Peyer's patch (tissue), 4 donors: ENCODE data around the gene OR6C75. TPM values are rescaled to one million over a fixed set of nuclear protein-coding genes. Genes with fewer than 3 reads are reported as not detected.
"Not testable (repeated sequence)": the region's sequence is repeated elsewhere in the genome, so short reads cannot be mapped to it uniquely, and the experiment has no call there.

Experiments
- DNase-seq, 3 donors: peaks; one replicate each; pipeline ENCODE4 v3.0.0-alpha.2; 2017 to 2019
- H3K27ac ChIP-seq, 4 donors: fragments of 200-600 bp; sonication (generic); one replicate each; pipeline ENCODE4 v1.5.1; 2016 to 2019
- H3K27me3 ChIP-seq, 2 donors: fragments of 200-600 bp; sonication (generic); one replicate each; pipeline ENCODE4 v1.5.1; 2019
- H3K36me3 ChIP-seq, 3 donors: fragments of 200-600 bp; sonication (generic); one replicate each; pipeline ENCODE4 v1.5.1; 2016 to 2019
- H3K4me1 ChIP-seq, 4 donors: fragments of 200-600 bp; sonication (generic); one replicate each; pipeline ENCODE4 v1.5.1; 2016 to 2019
- H3K4me3 ChIP-seq, 4 donors: fragments of 200-600 bp; sonication (generic); 1 replicate in 3 of 4; 2 replicates in 1 of 4; pipeline ENCODE4 v1.5.1; 2016 to 2019; ENCODE audit warnings: mild to moderate bottlenecking in 1 of 4
- H3K9me3 ChIP-seq, 4 donors: fragments of 200-600 bp; sonication (generic); one replicate each; pipeline ENCODE4 v1.5.1; 2016 to 2019; ENCODE audit warnings: mild to moderate bottlenecking in 1 of 4
- POLR2A ChIP-seq, 2 donors: fragments of 450-650 bp; IDR thresholded peaks; one replicate each; pipeline ENCODE4 v1.5.1; 2017; ENCODE audit warnings: antibody characterized with exemption in 2 of 2, mild to moderate bottlenecking in 2 of 2, moderate library complexity in 2 of 2
- total RNA-seq, 4 donors: library from RNA; depleted of rRNA; stranded (reverse); fragments of >200 nt; gene quantifications; one replicate each; pipeline ENCODE4 v1.1.0, GENCODE V29; 2016
- TF ChIP-seq, protein P1 (sequence below), 6 experiments: fragments of 450-650 bp in 4 of 6; fragments of 200-600 bp in 2 of 6; sonication (generic) in 1 of 6; IDR thresholded peaks; one replicate each; pipeline ENCODE4 v1.5.1; 2017 to 2019; ENCODE audit warnings: antibody characterized with exemption in 6 of 6, mild to moderate bottlenecking in 3 of 6, moderate library complexity in 1 of 6

Gene OR6C75
- total RNA-seq, 4 donors from 2014 or later: not detected

DNA sequence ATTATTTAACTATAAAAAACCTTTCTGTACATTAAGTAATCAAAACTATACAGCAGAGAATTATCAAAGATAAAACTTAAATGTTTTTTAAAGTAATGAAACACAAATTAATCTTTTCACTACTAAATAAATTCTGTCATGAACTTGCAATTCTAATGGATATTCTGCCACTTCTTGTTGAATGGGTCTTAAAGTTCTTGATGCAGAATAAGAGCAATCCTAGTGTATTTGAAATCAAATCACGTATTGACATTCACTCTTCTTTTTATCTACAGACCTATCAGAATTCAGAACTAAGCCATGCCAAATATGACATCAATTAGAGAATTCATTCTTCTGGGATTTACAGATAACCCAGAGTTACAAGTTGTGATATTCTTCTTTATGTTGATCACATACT lies 37.5 kb downstream of the OR6C75 start, which contains the start of gene OR6C65:
TSS of gene OR6C65 (plus strand) at position 301 of the 400 bp plus-strand sequence. CDS start at position 301, 0 bp downstream.
- no peaks in the 10 kb centered on the region for H3K36me3 ChIP-seq
- H3K4me1 ChIP-seq: no peaks in the 10 kb centered on the region
- TF ChIP-seq, protein P1, sequence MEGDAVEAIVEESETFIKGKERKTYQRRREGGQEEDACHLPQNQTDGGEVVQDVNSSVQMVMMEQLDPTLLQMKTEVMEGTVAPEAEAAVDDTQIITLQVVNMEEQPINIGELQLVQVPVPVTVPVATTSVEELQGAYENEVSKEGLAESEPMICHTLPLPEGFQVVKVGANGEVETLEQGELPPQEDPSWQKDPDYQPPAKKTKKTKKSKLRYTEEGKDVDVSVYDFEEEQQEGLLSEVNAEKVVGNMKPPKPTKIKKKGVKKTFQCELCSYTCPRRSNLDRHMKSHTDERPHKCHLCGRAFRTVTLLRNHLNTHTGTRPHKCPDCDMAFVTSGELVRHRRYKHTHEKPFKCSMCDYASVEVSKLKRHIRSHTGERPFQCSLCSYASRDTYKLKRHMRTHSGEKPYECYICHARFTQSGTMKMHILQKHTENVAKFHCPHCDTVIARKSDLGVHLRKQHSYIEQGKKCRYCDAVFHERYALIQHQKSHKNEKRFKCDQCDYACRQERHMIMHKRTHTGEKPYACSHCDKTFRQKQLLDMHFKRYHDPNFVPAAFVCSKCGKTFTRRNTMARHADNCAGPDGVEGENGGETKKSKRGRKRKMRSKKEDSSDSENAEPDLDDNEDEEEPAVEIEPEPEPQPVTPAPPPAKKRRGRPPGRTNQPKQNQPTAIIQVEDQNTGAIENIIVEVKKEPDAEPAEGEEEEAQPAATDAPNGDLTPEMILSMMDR (IDR thresholded peaks at IDR 0.05): no peak
- no peak for TF ChIP-seq POLR2A (IDR thresholded peaks at IDR 0.05)
- H3K27me3 ChIP-seq: no peaks in the 10 kb centered on the region
- H3K27ac ChIP-seq: no peak within 1 kb of the TSS
- no peak for DNase-seq
- H3K4me3 ChIP-seq: no peak within 1 kb of the TSS
- no peaks in the 10 kb centered on the region for H3K9me3 ChIP-seq

DNA sequence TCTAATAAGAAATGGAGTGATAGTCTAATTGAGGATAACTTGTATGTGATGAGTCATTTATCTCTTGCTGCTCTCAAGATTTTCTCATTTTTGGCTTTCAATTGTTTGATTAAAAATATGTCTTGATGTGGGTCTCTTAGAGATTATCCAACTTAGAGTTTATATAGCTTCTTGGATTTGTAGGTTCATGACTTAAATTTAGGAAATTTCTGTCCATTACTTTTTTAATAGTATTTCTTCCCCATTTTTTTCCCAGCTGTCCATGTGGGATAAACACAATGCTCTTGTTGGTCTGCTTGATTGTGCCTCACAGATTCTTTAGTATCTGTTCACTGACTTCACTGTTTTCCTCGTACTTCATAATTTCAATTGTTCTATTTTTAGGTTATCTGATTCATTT lies 45.1 kb downstream of the OR6C75 start:
- H3K36me3 ChIP-seq: no peaks in the 10 kb centered on the region
- no peak overlapping the region for H3K4me3 ChIP-seq
- DNase-seq: no peak
- H3K27ac ChIP-seq: no peak overlapping the region
- no peaks in the 10 kb centered on the region for H3K27me3 ChIP-seq
- TF ChIP-seq, protein P1 (IDR thresholded peaks at IDR 0.05): no peak
- no peak for TF ChIP-seq POLR2A (IDR thresholded peaks at IDR 0.05)
- peaks cover 0 to 3% (median 0%) of the 10 kb centered on the region in 4 donors for H3K9me3 ChIP-seq
- no peaks in the 10 kb centered on the region for H3K4me1 ChIP-seq

DNA sequence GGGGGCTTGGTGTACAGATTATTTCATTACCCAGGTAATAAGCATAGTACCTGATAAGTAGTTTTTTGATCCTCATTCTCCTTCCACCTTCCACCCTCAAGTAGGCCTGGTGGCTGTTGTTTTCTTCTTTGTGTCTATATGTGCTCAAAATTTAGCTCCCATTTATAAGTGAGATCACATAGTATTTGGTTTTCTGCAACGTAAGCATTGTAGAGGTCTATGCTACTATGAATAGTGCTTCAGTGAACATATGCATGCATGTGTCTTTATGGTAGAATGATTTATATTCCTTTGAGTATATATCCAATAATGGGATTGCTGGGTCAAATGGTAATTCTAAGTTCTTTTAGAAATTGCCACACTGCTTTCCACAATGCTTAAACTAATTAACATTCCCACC lies 46.4 kb downstream of the OR6C75 start:
- not testable (repeated sequence) for H3K36me3 ChIP-seq, H3K9me3 ChIP-seq, H3K4me3 ChIP-seq, H3K27ac ChIP-seq, H3K4me1 ChIP-seq, H3K27me3 ChIP-seq, DNase-seq

DNA sequence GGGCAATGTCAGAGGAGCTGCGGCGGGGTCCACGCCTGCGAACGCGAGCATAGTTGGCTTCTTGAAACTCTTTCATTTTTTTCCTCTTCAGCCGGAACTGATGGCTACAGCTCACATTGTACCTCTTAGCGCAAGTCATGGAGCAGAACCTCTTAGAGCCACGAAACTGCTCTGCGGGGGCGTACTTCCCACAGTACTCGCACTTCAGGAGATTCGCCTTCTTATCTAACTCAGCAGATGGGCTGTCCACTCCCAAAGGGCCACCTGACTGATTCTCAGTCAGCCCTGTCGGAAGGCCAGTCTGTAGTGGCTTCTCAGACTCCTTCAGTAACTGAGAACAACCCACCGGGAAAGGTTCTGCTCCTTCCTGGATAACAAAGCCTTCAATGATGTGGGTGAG lies 49.4 kb downstream of the OR6C75 start:
- H3K4me1 ChIP-seq, H3K36me3 ChIP-seq, H3K27ac ChIP-seq, H3K9me3 ChIP-seq, H3K4me3 ChIP-seq, H3K27me3 ChIP-seq, DNase-seq: not testable (repeated sequence)

DNA sequence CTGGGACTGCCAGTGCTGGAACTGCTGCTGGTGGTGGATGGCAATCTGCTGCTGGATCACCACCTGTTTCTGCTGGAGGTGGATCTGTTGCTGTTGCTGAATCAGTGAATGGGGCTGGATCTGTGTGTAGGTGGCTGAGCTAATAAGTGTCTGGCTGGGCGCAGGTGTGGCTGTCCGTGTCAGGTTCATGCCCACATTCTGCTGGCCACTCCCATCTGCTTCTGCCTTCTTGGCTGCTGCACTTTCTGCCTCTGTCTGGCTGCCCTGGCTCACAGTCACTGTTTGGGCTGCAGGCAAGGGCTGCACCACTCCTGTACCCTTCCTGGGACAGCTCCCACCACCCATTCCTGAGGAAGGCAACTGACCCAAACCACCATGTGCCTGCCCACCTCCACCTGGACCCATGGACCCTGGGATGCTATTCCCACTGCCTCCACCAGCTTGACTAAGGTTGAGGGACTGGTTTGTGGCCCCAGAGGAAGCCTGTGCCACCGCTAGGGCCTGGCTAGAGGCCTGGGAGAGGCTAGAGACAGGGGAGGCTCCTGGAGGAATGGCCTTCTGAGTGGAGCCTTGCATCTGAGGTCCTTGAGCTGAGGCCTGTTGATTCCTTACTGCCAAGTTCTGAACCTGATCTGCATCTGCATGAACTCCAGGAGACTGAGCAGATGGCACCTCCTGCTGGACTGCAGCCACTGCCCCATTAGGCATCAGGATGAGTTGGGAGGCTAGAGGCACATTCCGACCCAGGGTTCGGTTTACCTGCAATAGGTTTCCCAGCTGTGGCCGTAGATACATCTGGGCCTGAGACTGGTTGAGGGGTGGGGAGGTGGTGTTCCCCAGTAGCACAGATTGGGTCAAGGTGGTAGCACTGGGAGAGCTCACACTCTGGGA lies 51.0 kb downstream of the OR6C75 start:
- H3K4me3 ChIP-seq, DNase-seq, H3K27ac ChIP-seq, H3K27me3 ChIP-seq, H3K9me3 ChIP-seq, H3K4me1 ChIP-seq, H3K36me3 ChIP-seq: not testable (repeated sequence)

DNA sequence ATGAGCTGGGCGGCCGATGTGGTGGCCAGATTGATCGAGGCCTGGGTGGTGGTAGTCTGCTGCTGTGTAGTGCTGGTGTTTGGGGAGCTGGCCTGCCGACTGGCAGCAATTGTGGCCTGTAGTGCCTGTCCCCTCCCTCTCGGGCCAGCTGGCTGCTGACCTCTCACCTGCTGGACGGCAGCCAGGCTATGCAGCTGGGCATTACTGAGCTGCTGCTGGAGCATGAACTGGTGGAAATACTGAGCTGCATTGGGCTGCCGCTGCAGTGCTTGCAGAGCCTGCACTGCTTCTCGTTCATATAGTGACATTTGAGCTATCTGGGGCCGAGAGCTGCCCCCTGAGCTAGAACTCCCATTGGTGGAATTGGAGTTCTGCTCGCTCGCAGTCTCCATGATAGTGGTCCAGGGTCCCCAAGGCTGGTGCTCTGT lies 51.6 kb downstream of the OR6C75 start:
- not testable (repeated sequence) for H3K4me3 ChIP-seq, H3K27ac ChIP-seq, H3K27me3 ChIP-seq, H3K4me1 ChIP-seq, H3K36me3 ChIP-seq, H3K9me3 ChIP-seq, DNase-seq

DNA sequence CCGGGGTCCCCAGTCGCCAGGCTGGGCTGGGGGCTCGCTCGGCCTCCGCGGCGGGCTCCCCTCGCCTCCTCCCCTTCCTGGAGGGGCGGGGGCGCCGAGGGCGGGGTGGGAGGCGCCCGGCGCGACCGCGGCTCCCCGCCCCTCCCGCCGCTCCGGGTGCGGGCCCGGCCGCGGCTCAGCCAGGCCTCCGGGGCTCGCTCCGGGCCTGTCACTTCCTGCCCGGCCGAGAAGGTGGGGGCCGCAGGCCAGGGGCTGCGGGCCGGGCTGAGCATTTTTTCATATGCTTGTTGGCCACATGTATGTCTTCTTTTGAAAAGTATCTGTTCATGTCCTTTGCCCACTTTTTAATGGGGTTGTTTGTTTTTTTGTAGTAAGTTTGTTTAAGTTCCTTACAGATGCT lies 52.1 kb downstream of the OR6C75 start:
- H3K4me1 ChIP-seq, H3K36me3 ChIP-seq, H3K27me3 ChIP-seq, H3K27ac ChIP-seq, H3K4me3 ChIP-seq, H3K9me3 ChIP-seq, DNase-seq: not testable (repeated sequence)

DNA sequence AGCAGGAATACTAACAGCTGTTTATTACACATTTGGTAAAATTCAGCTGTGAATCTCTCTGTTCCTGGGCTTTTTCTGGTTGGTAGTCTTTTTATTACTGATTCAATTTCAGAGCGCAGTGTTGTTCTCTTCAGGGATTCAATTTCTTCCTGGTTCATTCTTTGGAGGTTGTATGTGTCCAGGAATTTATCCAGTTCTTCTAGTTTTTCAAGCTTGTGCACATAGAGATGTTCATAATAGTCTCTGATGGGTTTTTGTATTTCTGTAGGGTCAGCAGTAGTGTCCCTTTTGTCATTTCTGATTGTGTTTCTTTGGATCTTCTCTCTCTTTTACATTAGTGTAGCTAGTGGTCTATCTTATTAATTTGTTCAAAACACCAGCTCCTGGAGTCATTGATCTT lies 54.2 kb downstream of the OR6C75 start:
- DNase-seq: no peak
- no peak overlapping the region for H3K27ac ChIP-seq
- TF ChIP-seq POLR2A (IDR thresholded peaks at IDR 0.05): no peak
- TF ChIP-seq, protein P1 (IDR thresholded peaks at IDR 0.05): no peak
- H3K9me3 ChIP-seq: no peaks in the 10 kb centered on the region
- no peaks in the 10 kb centered on the region for H3K27me3 ChIP-seq
- no peaks in the 10 kb centered on the region for H3K4me1 ChIP-seq
- no peak overlapping the region for H3K4me3 ChIP-seq
- H3K36me3 ChIP-seq: no peaks in the 10 kb centered on the region

Other genes starting within 250 kb of the OR6C75 start
- gene OR9K2, start 236.6 kb upstream of the OR6C75 start, total RNA-seq: not detected
- gene OR10A7, start 141.9 kb upstream of the OR6C75 start, total RNA-seq: not detected
- gene OR6C74, start 118.4 kb upstream of the OR6C75 start, total RNA-seq: not detected
- not detected for gene OR6C6, start 66.4 kb upstream of the OR6C75 start, total RNA-seq
- gene OR6C1, start 48.6 kb upstream of the OR6C75 start, total RNA-seq: not detected
- gene OR6C3, start 32.2 kb upstream of the OR6C75 start, total RNA-seq: not detected
- not detected for gene OR6C65, start 37.6 kb downstream of the OR6C75 start, total RNA-seq
- not detected for gene OR6C76, start 63.3 kb downstream of the OR6C75 start, total RNA-seq
- not detected for gene OR6C2, start 81.1 kb downstream of the OR6C75 start, total RNA-seq
- gene OR6C70, start 107.2 kb downstream of the OR6C75 start, total RNA-seq: not detected
- not detected for gene OR6C68, start 129.4 kb downstream of the OR6C75 start, total RNA-seq
- gene OR6C4, start 186.6 kb downstream of the OR6C75 start, total RNA-seq: not detected
- not detected for gene OR2AP1, start 209.5 kb downstream of the OR6C75 start, total RNA-seq